Measurements from ENCODE around the gene GADD45B. TPM values are rescaled to one million over a fixed set of nuclear protein-coding genes. Genes with fewer than 3 reads are reported as not detected.
"Not testable (repeated sequence)": the region's sequence is repeated elsewhere in the genome, so short reads cannot be mapped to it uniquely, and the experiment has no call there.

Gene GADD45B
- total RNA-seq, 1 donor from 2014 or later: 25.8 TPM

GRCh38 chr19:2454962-2455850 is 20.7 kb upstream of the GADD45B start:
- no peak for TF ChIP-seq CTCF (IDR thresholded peaks at IDR 0.05; ENCODE audit: insufficient read depth, low read length, severe bottlenecking)
- H3K4me3 ChIP-seq (ENCODE audit: low read depth, low read length): peak overlapping the region; percentile 66
- no peaks in the 10 kb centered on the region for H3K27me3 ChIP-seq (ENCODE audit: control insufficient read depth, insufficient read depth, low read length)
- no peaks in the 10 kb centered on the region for H3K36me3 ChIP-seq (ENCODE audit: control insufficient read depth, insufficient read depth, low read length)
- DNase-seq (ENCODE audit: low read depth) (no peak), FAIRE-seq (no peak)

- H3K27me3 ChIP-seq (ENCODE audit: control insufficient read depth, insufficient read depth, low read length): no peaks in the 10 kb centered on the region
- DNase-seq (ENCODE audit: low read depth) (no peak), FAIRE-seq (no peak)
- no peaks in the 10 kb centered on the region for H3K36me3 ChIP-seq (ENCODE audit: control insufficient read depth, insufficient read depth, low read length)
- peak overlapping the region; percentile 66 for H3K4me3 ChIP-seq (ENCODE audit: low read depth, low read length)
- TF ChIP-seq CTCF (IDR thresholded peaks at IDR 0.05; ENCODE audit: insufficient read depth, low read length, severe bottlenecking): no peak
Observed at GRCh38 chr19:2455851-2456570, 19.9 kb upstream of the GADD45B start.

- Histone ChIP-seq H3K36me3 (ENCODE audit: control insufficient read depth, insufficient read depth, low read length) (no peaks in the 10 kb centered on the region), H3K4me3 (ENCODE audit: low read depth, low read length) (peak overlapping the region; percentile 32)
Observed at GRCh38 chr19:2457394-2458037, 18.4 kb upstream of the GADD45B start.

GRCh38 chr19:2458054-2458453 is 17.9 kb upstream of the GADD45B start:
- no peak for FAIRE-seq
- DNase-seq (ENCODE audit: low read depth): no peak
- Histone ChIP-seq H3K36me3 (ENCODE audit: control insufficient read depth, insufficient read depth, low read length) (no peaks in the 10 kb centered on the region), H3K27me3 (ENCODE audit: control insufficient read depth, insufficient read depth, low read length) (no peaks in the 10 kb centered on the region), H3K4me3 (ENCODE audit: low read depth, low read length) (no peak overlapping the region)
- no peak for TF ChIP-seq CTCF (IDR thresholded peaks at IDR 0.05; ENCODE audit: insufficient read depth, low read length, severe bottlenecking)

More at GRCh38 chr19:2457394-2458037, 18.4 kb upstream of the GADD45B start:
- DNase-seq (ENCODE audit: low read depth): no peak
- FAIRE-seq: no peak
- no peaks in the 10 kb centered on the region for H3K27me3 ChIP-seq (ENCODE audit: control insufficient read depth, insufficient read depth, low read length)
- no peak for TF ChIP-seq CTCF (IDR thresholded peaks at IDR 0.05; ENCODE audit: insufficient read depth, low read length, severe bottlenecking)

GRCh38 chr19:2458776-2459175 is 17.2 kb upstream of the GADD45B start:
- not testable (repeated sequence) for FAIRE-seq; H3K36me3 ChIP-seq (ENCODE audit: control insufficient read depth, insufficient read depth, low read length); DNase-seq (ENCODE audit: low read depth); H3K4me3 ChIP-seq (ENCODE audit: low read depth, low read length); H3K27me3 ChIP-seq (ENCODE audit: control insufficient read depth, insufficient read depth, low read length)

GRCh38 chr19:2460245-2460644 is 15.7 kb upstream of the GADD45B start:
- H3K4me3 ChIP-seq (ENCODE audit: low read depth, low read length): no peak overlapping the region
- TF ChIP-seq CTCF (IDR thresholded peaks at IDR 0.05; ENCODE audit: insufficient read depth, low read length, severe bottlenecking): no peak
- H3K27me3 ChIP-seq (ENCODE audit: control insufficient read depth, insufficient read depth, low read length): no peaks in the 10 kb centered on the region
- no peaks in the 10 kb centered on the region for H3K36me3 ChIP-seq (ENCODE audit: control insufficient read depth, insufficient read depth, low read length)
- no peak for DNase-seq (ENCODE audit: low read depth)
- FAIRE-seq: no peak
